CD4-positive, alpha-beta T cell treated with Interleukin-1 beta for 1 hour (primary cell): ENCODE results near the gene AJAP1.
A peak's percentile ranks its signal among the peaks of the same experiment; 100 is the strongest.

ENCODE experiments used
- DNase-seq, 2 donors: peaks; one replicate each; pipeline ENCODE4 v3.0.0-alpha.2; 2020 to 2022

AJAP1 gene

DNA sequence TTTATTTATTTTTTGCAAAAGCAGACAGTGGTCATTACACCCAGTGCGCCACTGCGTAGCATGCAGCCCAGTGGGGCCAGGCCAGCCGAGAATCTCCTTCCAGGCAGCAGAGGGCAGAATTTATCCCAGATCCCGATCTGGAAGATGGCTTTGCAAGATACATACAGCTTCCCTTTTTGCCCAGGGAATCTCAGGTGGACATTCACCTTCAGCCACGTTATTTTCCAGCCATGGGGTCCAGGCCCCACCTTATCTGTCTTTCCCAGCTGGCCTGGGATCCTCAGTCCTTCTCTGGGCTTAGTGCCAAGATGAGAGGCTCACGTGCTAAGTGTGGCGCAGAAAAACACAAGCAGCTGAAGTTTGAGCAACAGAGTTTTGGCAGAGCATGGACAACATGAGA is 123.6 kb downstream of the AJAP1 start:
- no peak for DNase-seq

DNA sequence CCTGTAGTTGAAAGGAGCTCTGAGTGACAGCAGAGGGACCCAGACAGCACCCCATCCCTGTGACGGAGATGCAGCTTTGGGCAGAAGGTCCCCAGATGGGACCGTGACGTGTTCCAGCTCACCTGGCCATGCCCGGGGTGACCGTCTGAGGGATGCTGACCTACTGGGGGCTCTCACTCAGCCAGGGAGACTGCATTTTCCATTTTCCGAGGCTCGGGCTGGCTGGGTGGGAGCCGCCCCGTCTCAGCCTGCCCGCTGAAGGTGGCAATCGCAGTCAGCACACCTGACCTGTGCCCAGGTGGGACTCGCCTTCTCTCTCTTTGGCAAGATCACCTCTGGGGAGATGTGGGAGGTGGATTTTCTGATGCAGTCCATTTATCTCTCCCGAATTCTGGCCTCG is 127.2 kb downstream of the AJAP1 start:
- no peak for DNase-seq

DNA sequence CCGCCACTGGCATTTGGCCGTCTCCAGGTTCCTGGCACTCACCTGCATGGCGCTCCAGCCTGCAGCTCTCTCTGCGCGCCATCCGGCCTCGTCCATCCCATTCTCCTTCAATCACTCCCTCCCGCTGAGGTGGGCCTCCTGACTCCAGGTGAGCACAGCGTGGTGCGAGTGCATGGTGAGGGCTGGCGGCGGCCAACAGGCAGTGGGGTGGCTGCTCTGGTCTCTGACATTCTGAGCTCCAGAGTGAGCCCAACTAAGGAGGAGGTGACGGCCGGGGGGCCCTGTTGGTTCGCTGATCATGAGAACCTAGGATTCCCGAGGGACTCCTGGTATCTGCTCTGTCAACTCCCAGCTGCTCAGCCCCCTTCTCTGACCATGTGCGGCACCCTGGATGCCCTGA is 130.4 kb downstream of the AJAP1 start:
- DNase-seq: no peak

DNA sequence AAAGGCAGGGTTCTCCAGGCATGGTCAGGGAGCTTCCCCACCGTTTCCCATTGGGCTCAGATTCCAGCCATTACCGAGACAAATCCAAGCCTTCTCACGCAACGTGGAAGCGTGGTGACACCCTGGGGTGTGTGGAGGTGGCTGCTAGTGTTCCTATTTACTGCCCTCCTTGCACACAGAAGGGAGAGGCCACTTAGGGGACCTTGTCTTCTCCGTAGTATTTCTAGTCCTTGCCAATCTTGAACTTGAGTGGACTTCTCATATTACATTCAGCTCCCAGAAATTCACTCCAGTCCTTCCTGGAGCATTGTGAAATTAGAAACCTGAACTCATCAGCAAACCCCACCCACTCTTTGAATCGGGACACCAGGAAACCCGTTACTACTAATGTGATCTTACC is 131.6 kb downstream of the AJAP1 start:
- no peak for DNase-seq

DNA sequence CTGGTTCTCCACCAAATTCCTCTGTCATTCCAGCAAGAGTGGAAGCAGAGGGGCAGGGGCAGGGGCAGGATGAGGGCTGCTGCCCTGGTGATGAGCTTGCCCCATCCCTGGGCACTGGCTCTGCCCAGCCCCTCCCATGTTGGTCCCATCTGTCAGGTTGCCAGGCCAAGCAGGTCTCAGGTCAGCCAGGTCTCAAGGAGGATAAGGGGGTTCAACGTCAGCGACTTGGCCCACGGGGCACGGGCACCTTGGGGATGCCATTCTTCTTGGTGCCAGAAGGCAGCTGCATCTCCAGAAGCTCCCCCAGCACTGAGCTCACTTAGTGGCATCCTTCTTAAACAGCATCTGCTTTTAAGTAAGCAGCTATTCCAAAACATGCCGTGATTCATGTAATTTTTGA is 133.1 kb downstream of the AJAP1 start:
- DNase-seq: no peak

DNA sequence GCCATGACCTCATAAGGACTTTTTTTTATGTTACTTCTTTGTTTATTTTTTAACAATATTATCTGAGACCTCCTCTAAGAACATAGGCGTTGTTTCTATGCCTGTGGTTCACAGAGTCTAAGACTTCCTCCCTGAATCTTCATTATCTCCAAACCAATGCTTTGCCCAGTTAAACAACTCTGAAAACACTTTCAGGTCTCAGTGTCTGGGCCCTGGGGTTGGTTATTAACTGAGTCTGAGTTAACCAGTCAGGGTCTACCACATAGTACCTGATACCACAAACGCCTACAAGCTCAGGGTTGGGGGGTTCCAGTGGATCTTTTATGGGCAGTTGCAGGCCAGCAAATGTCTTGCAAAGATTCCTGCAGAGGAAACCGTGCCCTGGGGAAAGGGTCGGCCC is 138.2 kb downstream of the AJAP1 start:
- no peak for DNase-seq

DNA sequence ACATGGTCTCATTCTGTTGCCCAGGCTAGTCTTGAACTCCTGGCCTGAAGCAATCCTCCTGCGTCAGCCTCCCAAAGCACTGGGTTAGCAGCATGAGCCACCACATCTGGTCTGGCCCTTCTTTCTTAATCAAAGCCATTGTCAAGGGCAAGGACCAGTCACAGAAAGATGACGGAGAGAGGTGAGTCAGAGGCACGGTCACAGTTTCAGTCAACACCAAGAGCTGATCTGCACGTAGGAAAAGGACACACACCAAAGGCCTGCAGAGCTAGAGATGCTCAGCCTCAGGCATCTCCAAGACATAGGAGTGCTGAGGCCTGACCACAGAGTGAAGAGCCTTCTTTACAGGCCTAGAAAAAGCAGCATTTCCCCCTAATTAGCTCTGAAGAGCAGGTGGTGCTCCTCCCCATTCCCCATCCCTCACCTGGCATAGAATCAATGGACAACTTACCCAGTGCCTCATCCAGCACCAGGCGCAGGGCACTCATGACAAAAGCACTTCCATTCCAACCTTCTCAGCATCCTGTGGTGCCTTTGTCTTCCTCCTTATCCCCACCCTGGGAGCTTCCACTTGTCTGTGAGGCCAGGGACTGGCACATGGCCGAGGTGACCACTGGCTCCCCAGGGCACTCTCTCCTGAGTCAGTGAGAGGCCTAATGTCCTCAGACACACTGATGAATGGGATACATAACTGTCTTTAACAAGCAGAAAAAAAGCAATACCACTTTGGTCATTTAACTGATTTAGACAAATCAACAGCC is 139.8 kb downstream of the AJAP1 start:
- no peak for DNase-seq

DNA sequence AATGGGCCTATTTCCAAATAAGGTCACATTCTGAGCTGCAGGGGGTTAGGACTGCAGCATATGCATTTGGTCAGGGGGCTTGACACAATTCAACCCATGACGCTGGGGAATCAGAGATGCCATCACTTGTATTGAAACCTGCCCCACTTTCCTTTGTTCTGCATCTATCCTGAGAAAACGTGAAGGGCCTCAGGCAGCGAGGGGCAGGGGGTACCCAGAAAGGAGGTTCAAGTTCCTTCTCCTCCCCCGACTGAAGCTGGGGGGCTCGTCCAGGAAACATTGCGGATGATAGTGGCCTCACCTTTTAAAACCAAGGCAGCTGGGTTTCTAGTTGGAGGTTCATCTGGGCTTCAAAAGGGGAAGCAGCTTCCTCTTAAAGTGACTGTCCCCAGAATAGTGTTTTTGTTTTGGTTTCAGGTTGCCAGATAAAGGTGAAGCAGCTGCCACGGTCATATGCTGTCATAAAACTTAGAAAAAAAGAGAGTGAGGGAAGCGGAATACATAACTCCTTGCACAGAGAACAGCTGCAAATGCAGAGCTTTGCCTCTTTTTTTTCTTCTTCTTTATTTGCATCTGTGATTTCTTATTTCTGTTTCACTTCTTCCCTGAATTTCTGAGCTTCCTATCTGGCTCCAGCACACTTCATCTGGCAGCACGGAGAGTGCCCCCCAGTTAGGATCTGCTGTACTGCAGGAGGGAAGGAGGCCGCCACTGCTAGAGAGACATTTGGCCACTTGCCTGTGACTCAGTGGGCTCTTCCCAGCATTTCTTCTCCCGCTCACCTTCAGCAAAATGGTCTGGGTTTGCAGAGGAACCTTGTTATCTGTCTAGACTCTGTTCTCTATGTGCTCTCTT is 142.0 kb downstream of the AJAP1 start:
- DNase-seq: no peak

DNA sequence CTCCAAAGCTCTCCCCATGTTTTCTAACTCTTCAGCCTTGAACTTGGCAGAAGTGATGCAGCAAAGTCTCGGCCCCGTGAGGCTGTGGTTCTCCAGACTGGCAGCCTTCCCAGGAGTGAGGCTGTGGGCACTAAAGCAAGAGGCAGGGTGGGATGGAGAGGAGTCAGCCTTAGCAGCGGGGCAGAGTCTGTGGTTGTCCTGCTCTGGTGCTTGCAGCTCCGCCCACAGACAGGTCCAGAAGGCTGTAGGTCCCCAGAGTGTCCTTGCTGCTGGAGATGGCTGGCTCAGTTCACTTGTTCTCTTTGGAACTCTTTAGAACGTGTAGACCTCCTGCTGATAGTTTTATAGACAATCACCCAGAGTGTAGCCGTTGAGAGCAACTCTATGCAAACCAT is 142.6 kb downstream of the AJAP1 start:
- DNase-seq: no peak

DNA sequence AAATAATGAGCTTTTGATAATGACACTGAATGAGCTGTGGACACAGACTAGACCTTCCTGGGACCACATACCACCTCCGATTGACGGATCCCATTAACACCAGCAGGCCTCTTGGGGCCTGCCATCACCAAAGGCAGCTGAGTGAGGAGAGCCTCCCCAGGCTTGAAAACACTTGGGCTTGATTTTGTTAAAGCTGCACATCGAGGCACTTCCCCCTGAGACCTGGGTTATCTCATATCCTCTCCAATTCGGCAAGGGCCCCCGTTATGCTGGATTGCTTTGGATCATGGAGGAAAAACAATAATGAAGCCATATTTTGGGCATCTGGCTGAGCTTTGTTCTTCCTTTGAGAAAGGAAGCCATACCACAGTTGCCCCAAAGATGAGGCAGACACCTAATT is 143.0 kb downstream of the AJAP1 start:
- no peak for DNase-seq

DNA sequence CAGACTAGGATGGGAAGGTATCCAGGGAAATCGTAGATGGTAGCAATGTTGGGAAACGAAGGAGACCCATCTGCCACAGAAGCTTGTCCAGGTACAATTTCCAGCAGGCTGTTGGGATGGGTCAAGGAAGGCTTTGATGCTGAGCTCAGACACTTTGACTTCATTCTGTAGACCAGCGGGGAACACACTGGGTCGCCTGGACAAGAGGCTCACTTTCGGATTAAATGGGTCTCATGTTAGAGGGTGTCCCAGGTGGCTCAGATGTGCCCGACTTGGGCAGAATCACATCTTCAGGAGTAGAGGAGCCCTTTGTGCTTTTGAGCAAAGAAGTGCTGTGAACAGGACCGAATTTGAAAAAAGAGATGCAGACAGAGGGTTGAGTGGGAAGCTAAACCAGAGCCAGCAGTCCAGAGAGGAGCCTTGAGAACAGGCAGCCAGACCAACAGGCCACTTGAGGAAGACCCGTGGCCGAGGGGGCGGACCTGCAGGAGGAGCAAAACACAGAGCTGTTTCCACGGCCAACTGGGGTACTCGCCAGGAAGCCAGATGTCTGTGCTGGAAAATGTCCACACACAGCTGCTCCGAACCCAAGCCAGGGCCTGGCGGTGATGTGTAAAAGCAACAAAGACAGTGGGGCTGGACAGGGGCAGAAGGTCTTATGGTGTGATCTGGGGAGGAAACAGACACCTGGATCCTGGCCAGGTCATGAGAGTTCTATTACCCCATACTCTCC is 146.9 kb downstream of the AJAP1 start:
- no peak for DNase-seq

DNA sequence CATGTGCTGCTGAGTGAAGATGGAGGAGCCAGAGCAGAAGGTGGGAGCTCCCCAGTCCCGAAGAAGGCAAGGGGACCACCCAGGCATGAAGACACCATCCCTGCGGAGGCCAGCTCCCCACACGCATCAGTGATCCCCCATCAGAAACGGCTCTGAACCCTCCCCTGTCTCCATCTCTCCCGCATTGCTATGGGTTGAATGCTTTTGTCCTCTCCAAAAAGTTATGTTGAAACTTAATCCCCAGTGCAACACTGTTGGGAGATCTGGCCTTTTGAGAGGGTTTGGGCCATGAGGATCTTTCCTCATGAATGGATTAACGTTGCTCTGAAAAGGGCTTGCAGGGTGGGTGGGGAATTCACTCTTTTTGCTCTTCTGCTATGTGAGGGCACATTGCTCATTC is 147.6 kb downstream of the AJAP1 start:
- no peak for DNase-seq

DNA sequence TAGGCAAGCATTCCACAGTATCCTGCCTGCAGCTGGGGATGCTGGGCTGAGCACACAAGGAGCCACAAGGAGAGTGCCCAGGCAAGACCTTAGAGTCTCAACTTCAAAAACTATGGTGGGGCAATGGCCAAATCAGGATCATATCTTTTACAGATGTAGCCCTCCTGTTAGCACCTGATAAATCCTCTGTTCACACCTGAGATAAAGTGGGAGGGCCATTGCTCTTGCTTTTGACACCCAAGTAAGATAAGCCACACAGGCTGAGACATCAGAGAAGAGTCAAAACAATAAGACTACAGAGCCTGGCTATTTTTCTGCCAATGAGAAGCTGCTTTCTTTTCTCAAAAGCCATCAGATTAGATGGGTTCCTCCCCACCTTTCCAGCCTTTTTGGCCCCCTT is 148.9 kb downstream of the AJAP1 start:
- DNase-seq: no peak

DNA sequence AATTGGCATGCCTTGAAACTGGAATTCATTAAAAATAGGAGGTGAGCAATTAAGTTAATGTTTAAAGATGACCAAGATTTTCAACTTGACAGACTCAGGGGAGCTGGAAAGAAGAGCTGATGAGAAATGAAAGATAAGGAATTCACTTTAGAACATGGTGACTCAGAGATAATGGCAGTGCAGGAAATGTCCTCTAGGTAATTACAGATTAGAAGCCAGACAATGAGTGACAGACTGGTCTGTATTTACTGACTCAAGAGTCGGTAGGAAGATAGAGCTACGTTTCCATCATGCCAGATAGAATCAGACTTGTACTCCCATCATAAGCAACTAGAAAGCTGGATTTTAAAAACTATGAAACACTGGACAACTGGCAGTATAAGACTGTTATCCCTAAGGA is 151.6 kb downstream of the AJAP1 start:
- no peak for DNase-seq

DNA sequence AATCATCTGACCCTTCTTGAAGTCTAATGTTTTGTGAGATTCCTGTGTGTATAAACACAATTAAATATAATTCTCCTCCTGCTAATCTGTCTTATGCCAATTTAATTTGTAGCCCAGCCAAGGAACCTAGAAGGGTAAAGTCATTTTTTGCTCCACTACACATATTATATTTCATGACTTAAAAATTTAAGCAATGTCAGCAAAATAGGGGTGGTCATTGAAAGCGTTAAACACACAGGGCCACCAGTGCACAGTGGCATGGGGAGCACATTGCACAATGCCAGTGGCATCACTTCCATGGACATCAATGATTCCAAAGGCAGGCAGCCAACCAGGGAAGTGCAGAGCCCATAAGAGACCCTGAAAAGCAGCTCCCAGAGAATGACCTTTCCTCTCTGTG is 166.1 kb downstream of the AJAP1 start:
- no peak for DNase-seq

DNA sequence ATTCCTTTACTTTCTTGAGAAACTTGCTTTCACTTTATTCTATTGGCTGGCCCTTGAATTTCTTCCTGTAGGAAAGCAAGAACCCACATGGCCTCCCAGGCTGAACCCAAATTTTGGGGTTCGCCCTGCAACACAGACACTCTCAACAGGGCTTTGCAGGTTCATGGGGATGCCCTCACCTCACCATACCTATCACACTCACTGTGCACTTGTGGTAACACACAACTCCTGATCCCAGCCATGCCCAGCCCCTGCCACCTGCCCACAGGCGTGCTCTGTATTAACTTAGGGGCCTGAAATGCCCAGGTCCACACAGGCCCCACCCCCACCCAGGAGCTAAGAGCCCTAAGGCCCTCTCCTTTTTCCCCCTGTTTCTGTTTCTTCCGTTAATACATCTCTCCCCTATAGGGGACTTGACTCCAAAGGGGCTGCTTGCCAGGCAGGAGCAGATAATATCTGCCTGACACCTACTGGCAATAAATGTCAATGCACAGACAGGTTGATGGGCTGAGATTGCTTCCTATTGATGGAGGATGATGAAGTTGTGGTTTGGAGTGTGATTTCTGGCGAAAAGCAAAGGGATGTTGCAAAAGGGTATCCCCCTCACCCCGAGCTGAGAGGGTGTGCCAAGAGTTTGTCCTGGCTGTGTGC is 171.5 kb downstream of the AJAP1 start:
- DNase-seq: peak in 1 of 2 donors; percentile 1

DNA sequence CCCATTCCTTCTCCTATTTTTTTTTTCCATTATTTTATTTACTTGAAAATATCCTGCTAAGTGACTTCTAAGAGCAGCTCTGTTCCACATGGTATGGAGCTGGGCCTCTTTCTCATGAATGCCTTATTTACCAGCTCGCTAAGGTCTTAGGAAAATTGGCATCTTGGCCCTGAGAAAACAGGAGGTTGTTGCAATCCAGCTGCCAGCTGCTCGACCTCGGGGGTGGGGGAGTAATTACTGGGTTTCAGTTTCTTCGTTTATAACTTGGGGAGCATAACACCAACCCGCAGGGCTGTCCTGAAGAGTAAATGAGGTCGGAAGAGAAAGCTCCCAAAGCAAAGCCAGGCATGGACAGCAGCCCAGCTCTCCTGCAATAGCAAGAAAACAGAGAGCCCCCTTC is 176.3 kb downstream of the AJAP1 start:
- DNase-seq: no peak

DNA sequence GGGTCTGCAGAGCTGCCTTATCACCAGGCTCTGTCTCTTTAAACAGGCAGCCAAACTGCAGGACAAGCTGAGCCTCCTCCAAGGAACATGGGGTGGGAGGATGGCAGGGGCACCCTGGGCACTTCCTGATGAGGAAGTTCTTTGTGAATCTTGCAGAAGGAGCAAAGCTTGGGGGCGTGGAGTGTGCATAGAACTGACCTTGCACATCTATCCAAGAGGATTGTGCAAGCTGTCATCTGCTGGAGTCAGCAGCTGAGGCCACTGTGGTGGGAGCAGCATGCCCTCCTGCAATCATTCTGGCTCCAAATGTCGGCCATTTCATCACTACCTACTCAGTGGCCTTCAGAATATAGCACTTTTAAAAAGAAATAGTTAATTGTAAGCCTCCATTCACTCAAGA is 182.2 kb downstream of the AJAP1 start:
- DNase-seq: no peak

DNA sequence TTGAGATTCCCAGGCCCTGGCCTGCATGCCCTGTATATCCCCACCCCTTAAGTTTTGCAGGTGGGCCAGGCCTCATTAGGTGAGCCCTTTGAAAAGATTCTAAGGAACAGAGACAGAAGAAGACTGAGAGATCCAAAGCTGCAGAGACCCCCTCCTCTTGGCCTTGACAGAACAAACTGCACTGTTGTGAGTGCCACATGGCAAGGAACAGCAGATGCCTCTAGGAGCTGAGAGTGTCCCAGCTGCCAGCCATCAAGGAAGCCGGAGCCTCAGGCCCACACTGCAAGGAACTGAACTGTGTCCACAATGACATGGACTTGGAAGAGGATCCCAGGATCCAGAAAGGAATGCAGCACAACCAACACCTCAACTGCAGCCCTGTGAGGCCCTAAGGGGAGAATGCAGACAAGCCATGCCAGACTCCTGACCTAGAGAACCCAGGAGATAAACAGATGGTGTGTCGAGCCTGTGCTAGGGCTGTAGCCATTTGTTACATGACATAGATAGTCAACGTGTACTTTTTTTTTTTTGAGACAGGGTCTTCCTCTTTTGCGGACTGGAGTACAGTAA is 182.7 kb downstream of the AJAP1 start:
- no peak for DNase-seq

DNA sequence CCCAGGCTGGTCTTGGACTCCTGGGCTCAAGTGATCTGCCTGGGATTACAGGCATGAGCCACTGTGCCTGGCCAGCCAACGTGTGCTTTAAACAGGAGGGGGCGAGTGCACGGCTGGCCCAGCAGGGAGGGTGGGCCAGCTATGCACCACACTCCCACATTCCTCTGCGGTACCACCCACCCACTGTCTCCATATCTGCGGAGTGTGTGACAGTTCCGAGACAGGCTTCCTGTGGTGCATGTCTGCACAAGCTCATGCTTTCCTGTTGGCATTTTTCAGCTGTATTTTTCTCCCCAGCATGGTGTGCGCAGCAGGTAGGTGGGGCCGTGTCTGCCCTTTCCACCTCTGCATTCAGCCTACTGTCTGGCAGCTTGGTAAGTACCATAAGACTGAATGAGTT is 183.3 kb downstream of the AJAP1 start:
- DNase-seq: no peak

DNA sequence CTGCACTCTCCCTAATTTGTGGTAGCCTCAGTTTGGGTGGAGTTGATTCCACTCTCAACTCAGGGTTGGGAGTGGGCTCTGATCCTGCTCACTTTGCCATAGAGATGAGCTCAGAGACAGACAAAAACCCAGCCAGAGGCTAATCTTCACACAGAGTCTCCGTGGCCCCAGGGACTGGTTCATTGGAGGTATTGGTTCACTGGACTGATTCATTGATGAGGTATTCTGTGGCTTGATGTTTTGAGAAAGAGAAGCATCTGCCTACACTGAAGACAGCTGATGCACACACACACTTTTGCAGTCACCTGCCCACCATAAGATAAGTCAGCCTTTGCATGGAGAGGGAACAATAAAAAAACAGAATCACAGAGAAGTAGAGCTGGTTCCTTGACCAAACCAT is 183.8 kb downstream of the AJAP1 start:
- DNase-seq: no peak
